Breast epithelium (tissue), 3 donors: Measurements from ENCODE around the gene WDR37.

ENCODE experiments used
- CTCF ChIP-seq, 3 donors: fragments of 450-650 bp; IDR thresholded peaks; one replicate each; pipeline ENCODE4 v1.5.1; 2016 to 2017; ENCODE audit warnings: antibody characterized with exemption in 3 of 3, mild to moderate bottlenecking in 3 of 3, moderate library complexity in 3 of 3
- POLR2A ChIP-seq: fragments of 450-650 bp; IDR thresholded peaks from one replicate; pipeline ENCODE4 v1.6.1; 2016; ENCODE audit warnings: antibody characterized with exemption, mild to moderate bottlenecking, moderate library complexity
- POLR2AphosphoS5 ChIP-seq, 3 donors: sonication (generic); formaldehyde crosslinking; IDR thresholded peaks; one replicate each; pipeline ENCODE4 v1.6.1; 2017; ENCODE audit warnings: antibody characterized with exemption in 3 of 3

- TF ChIP-seq CTCF (IDR thresholded peaks at IDR 0.05) (no peak), POLR2AphosphoS5 (IDR thresholded peaks at IDR 0.05) (no peak), POLR2A (no peak)
These were observed 14.7 kb upstream of the WDR37 start for GRCh38 chr10:1041514-1041913.
